GM18520 (cell line): ENCODE results near the gene TCHHL1.

ENCODE experiments used
- ATAC-seq: cut with Tn5 transposase; IDR thresholded peaks from one replicate; pipeline ENCODE4 v1.9.1; 2021; ENCODE audit not compliant: unreplicated experiment

The TCHHL1 gene

DNA sequence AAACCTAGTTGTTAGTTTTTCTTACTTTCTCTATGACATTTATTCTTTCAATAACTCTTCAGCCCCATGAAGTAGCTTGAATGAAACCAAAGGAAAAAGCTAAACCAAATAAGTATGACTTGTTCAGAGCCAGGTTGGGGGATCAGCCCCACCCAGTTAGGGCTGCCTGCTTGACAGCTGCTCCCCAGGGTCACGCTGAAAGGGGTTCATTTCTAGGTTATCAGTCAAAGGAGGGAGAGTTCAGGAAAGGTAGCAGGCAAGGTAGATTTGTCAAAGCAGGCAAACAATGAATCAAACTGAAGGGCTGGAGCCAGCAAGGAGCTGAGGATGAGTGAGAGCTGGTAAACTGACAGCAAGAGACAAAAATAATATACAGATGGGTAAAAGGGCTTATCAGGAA lies 49.0 kb downstream of the TCHHL1 start:
- no peak for ATAC-seq

DNA sequence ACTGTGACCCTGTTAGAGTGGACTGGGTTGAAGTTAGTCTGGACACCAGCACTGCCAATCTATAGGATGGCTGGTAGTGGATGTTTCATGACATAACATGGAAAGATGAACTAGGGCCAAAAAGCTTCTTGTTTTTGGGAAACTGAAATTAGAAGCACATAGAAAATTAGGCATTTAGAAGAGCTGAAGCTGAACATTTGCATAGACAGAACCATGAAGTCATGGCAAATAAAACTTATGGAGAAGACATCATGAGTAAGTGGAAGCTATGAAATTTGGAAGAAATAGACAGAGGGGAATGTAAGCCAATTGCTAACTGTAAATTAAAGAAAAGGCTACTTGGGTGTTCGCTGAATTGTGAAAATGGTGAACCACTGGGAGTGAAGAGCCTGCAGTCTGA lies 49.4 kb downstream of the TCHHL1 start:
- no peak for ATAC-seq

DNA sequence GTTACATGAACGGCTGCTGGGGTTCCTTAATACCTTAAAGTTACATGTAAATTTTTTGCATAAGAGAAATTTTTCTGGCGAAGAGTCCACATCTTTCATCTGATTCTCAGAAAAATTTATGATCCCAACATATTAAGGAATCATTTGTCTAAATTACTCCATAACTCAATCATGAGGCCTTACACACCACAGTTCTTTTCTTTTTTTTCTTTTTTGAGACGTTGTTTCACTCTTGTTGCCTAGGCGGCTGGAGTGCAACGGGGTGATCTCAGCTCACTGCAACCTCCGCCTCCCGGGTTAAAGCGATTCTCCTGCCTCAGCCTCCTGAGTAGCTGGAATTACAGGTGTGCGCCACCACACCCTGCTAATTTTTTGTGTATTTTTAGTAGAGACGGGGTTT lies 50.0 kb downstream of the TCHHL1 start:
- no peak for ATAC-seq

DNA sequence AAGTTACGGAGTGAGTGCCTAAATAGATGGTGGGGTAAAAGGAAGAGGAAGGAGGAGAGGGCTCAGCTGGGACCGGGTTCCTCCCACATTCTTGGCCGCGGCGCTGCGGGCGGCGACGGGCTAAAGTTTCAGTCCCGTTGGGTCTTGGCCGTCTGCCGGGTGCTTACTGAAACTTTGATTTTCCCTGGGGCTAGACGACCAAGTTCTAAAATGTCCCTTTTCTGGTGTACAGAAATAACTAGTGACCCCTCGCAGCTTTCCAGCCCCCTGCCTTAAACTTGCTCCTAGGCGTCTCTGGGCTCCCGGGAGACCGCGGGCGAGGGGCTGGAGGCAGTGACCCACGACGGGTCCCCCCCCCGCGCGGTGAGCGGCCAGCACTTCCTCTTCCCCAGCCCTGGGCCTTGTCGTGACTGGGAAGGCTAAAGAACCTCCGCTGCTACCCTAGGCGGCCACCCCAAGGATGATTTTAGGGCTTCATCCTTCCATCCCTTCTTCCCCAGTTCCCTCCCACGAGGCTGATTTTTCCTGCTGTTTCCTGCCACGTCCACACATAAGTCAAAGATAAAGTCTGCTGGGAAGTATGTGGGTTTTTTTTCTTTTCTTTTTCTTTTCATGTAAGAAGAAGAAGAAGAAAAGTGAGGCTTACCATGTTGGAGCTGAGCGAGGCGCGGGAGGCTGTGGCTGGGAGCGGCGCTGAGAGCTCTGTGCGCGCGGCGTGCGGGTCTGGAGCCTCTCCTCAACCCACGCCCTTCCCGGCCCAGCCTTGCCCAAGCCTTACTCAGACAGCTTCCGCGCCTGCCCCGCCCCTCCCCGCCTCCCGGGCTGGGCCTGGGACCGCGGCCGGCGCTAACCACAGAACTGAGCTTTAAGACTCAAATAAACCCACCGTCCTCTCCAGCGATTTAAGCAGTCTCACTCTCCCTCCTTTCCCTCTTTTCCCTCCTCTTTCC lies 52.3 kb downstream of the TCHHL1 start, which contains the start of gene S100A11:
Gene S100A11 (minus strand): TSS at position 738 of the 950 bp plus-strand sequence. CDS start 89 bp downstream, at position 649.
- ATAC-seq: no peak

DNA sequence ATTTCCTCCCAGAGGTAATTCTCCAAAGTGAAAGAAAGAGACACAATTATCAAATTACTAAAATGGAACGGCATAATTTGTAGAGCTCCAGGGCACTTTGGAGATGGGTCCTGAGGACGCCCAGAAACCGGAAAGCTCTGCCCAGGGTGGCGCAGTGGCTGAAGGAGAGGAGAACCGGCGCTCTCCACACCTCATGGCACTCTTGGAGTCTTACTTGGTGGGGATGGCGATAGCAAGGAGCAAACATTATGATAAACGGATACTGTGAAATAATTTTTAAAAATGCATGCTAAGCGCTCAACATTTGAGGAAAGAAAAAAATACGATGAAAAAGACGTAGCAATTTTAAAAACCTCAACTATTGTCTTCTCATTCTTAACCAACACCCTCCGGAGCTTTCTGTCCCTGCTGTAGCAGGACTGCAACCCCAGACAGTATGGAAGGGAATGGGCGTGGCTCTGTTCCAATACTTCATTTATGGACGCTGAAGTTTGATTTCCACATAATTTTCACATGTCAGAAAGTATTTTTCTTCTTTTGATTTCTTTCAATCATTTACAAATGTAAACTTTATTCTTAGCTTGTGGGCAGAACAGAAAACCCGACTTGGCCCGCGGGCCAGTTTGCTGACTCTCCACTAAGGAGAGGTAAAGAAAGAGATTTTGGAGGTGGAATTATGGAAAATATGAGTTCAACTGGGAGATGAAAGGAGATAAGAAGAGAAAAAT lies 53.2 kb downstream of the TCHHL1 start:
- no peak for ATAC-seq

DNA sequence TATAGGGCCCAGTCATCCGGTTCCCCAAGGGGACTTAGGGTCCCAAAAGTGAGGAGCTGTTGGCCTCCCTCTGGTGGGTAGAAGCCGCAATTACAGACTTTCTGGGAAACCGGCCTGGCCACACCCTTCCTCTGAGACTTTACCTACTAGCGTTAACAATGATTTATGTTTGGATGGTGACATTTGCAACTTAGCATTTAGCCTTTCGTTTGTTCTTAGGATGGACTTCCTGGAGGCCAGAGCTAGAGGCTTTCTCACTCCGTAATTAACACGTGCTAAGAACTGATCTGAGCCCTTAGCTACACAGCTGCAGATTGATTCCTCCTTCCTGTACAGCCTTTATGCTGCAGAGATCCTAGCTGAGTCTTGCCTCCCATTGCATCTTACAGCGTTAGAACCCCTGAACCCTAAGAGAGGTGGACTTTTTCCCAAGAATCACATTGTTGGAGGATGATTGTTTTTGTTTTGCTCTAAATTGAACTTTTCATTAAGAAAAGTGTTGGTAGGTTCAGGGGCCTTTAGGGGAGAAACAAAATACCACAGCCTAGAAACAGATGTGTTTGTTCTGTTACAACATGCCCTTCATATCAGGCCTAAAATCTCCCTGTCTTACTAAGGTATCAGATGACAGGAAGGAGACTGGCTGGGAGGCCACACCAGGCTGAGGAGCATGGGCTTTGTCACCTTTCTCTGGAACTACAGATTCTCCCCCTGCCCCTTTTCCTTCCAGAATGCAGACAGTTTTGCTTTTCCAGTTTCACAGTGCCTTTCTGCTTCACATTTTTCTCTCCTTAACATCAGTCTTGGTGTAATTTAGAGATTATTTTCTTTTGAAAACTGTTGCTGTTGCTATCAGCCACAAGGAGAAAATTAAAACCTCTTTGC lies 54.0 kb downstream of the TCHHL1 start:
- ATAC-seq: no peak

DNA sequence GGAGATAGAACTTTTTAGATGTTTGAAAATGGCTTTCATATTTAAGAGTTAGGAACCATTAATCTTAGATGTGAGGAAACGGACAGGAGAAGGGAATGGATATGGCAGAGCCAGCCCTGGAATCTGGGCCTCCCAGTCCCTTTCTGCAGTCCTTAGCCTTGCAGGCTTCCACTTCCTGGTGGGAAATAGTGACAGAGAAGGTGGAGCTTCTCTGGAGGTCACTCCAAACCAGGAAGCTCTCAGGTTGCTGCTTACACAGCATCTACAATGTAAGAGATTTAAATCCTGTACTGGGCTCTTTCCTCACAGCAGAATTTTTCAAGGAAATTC lies 54.6 kb downstream of the TCHHL1 start:
- ATAC-seq: no peak
